Spinal cord (tissue), 10 donors: ENCODE results near the gene SPATA32. TPM values are rescaled to one million over a fixed set of nuclear protein-coding genes. Genes with fewer than 3 reads are reported as not detected.

Source experiments
- DNase-seq, 6 donors: peaks; one replicate each; pipeline versions ENCODE4 v3.0.0 to v3.0.0-alpha.2; 2013 to 2015; ENCODE audit warnings: low spot score in 6 of 6, low read depth in 4 of 6
- H3K27ac ChIP-seq: one replicate; pipeline ENCODE4 v1.5.1; 2013; ENCODE audit warnings: low read depth, low read length, control low read depth
- H3K27me3 ChIP-seq: one replicate; pipeline ENCODE4 v1.6.1; 2013; ENCODE audit warnings: low read length; ENCODE audit not compliant: control insufficient read depth, insufficient read depth
- H3K36me3 ChIP-seq: one replicate; pipeline ENCODE4 v1.6.1; 2013; ENCODE audit warnings: low read length; ENCODE audit not compliant: control insufficient read depth, insufficient read depth
- H3K4me1 ChIP-seq: one replicate; pipeline ENCODE4 v1.6.1; 2013; ENCODE audit warnings: low read length; ENCODE audit not compliant: control insufficient read depth, insufficient read depth
- H3K4me3 ChIP-seq: one replicate; pipeline ENCODE4 v1.5.1; 2013; ENCODE audit warnings: low read depth, low read length, control low read depth
- H3K9me3 ChIP-seq: one replicate; pipeline ENCODE4 v1.6.1; 2013; ENCODE audit warnings: low read length; ENCODE audit not compliant: control insufficient read depth, insufficient read depth
- WGBS: methylation state at CpG from one replicate; pipeline ENCODE4 v1.1.5; 2013; ENCODE audit warnings: missing lambda C conversion rate; ENCODE audit not compliant: insufficient coverage; 5-methylcytosine and 5-hydroxymethylcytosine counted together
- polyA plus RNA-seq, 2 donors: library from polyadenylated mRNA; unstranded; fragments of 120-200 nt; gene quantifications; one replicate each; pipeline ENCODE4 v1.2.1, GENCODE V29; 2013; ENCODE audit not compliant: insufficient read length in 2 of 2
- total RNA-seq, 2 donors: library from RNA; depleted of rRNA in 1 of 2; stranded (reverse); fragments of 120-200 nt in 1 of 2; fragments of >200 nt in 1 of 2; gene quantifications; one replicate each; pipeline versions ENCODE4 v1.2.3 to v1.2.4, GENCODE V29; 2013 to 2014
- donor health status: healthy.

The SPATA32 gene
- total and polyA plus RNA-seq, 4 donors = 0.20 TPM; not detected in 3

DNA sequence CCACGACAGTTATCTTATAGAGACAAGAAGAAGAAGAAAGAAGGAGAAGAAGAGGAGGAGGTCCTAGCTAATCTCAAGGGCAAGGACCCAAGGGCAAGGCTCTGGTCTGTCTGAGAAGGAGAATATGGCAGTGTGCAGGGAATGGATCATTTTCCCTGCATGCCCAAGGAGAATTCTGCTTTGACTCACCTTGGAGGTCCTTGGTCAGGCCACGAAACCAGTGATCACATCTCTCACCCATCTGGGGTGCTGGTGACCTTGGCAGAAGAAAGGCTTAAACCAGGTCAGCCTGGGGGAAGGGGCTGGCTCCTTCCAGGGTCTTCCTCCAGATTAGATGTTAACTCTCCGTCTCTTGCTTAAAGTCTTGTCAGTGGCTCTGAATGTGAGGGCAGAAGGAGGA, 41.8 kb downstream of the SPATA32 start:
- H3K9me3 ChIP-seq = no peaks in the 10 kb centered on the region
- peaks cover 35% of the 10 kb centered on the region for H3K4me1 ChIP-seq
- 76% methylated on average over 3 of the region's 3 CpGs for WGBS
- no peaks in the 10 kb centered on the region for H3K36me3 ChIP-seq
- no peak for DNase-seq
- H3K27ac ChIP-seq = no peak overlapping the region
- H3K27me3 ChIP-seq = peaks cover 32% of the 10 kb centered on the region
- H3K4me3 ChIP-seq = no peak overlapping the region

DNA sequence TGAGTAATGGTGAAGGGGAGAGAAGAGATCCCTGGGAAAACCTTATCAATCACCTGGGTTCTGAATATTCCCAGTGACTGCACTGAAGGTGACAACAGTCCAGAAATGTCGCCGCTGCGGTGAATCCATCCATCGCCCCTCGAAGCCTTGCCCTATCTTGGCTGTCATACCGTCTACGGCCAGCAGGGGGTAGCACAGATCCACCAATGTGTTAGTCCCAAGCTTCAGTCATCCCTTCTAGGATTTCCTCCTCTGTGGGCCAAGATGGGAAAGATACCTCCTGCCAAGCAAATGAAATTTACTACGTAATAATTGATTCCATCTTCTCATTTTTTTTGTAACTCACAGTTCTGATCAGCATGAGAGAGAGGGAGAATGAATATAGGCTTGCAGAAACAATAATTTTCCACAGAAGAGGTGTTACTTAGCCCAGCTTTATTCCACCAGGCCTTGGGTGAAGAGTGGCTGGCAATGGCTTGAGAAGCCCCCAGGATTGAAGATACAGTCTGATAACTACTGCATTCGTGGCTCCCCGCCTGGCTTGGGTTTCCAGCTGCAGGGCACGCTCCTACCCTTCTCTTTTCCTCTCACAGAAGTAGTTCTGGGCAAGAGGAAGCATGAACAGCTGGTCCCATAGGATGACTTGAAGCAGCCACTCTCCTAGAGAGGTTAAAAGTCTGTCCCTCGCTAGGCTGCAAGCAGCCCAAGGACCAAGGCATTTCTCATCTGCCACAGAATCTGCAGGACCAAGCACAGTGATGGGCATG, 42.8 kb downstream of the SPATA32 start:
- Histone ChIP-seq H3K9me3 (no peaks in the 10 kb centered on the region), H3K27ac (no peak overlapping the region), H3K4me1 (peaks cover 29% of the 10 kb centered on the region), H3K27me3 (peaks cover 32% of the 10 kb centered on the region), H3K36me3 (no peaks in the 10 kb centered on the region), H3K4me3 (no peak overlapping the region)
- WGBS = 14% methylated on average over 11 of the region's 12 CpGs
- DNase-seq = peak; percentile 72 to 97 (median 85)

Other genes starting within 250 kb of the SPATA32 start
- 10 to 100 TPM; 34.6 to 59.3 TPM for gene DCAKD, start 210.5 kb downstream of the SPATA32 start, total RNA-seq
- gene DCAKD, start 210.5 kb downstream of the SPATA32 start, polyA plus RNA-seq = 10 to 100 TPM; 59.2 to 79.1 TPM
- gene NMT1, start 200.8 kb downstream of the SPATA32 start, total RNA-seq = 10 to 100 TPM; 51.6 to 77.9 TPM
- 10 to 100 TPM; 55.5 to 65.4 TPM for gene NMT1, start 200.8 kb downstream of the SPATA32 start, polyA plus RNA-seq
- gene PLCD3, start 129.6 kb downstream of the SPATA32 start, total RNA-seq = 10 to 100 TPM; 20.1 to 50.1 TPM
- 100 to 1,000 TPM; 115 TPM for gene PLCD3, start 129.6 kb downstream of the SPATA32 start, polyA plus RNA-seq
- 10 to 100 TPM in 1 of 2 donors, 1 to 10 TPM in 1; 3.2 to 10.4 TPM for gene ACBD4, start 126.4 kb downstream of the SPATA32 start, total RNA-seq
- gene ACBD4, start 126.4 kb downstream of the SPATA32 start, polyA plus RNA-seq = 10 to 100 TPM; 11.7 to 14.2 TPM
- gene HEXIM1, start 113.6 kb downstream of the SPATA32 start, total RNA-seq = 10 to 100 TPM; 16.1 to 16.7 TPM
- gene HEXIM1, start 113.6 kb downstream of the SPATA32 start, polyA plus RNA-seq = 10 to 100 TPM; 25.6 to 28.0 TPM
- gene HEXIM2, start 100.2 kb downstream of the SPATA32 start, total RNA-seq = 10 to 100 TPM in 1 of 2 donors, 1 to 10 TPM in 1; 5.2 to 11.1 TPM
- gene HEXIM2, start 100.2 kb downstream of the SPATA32 start, polyA plus RNA-seq = 10 to 100 TPM; 17.2 to 17.6 TPM
- 10 to 100 TPM in 1 of 2 donors, 1 to 10 TPM in 1; 3.5 to 17.7 TPM for gene FMNL1, start 40.2 kb downstream of the SPATA32 start, total RNA-seq
- 10 to 100 TPM; 21.4 to 22.0 TPM for gene FMNL1, start 40.2 kb downstream of the SPATA32 start, polyA plus RNA-seq
- 1 to 10 TPM; 2.2 to 4.7 TPM for gene MAP3K14, start 54.9 kb upstream of the SPATA32 start, total RNA-seq
- gene MAP3K14, start 54.9 kb upstream of the SPATA32 start, polyA plus RNA-seq = 1 to 10 TPM; 5.9 to 9.3 TPM
- gene ARHGAP27, start 170.8 kb upstream of the SPATA32 start, total RNA-seq = 1 to 10 TPM; 6.9 to 9.0 TPM
- gene ARHGAP27, start 170.8 kb upstream of the SPATA32 start, polyA plus RNA-seq = 10 to 100 TPM; 14.8 to 17.5 TPM
- 10 to 100 TPM; 11.6 to 12.1 TPM for gene PLEKHM1, start 228.6 kb upstream of the SPATA32 start, total RNA-seq
- gene PLEKHM1, start 228.6 kb upstream of the SPATA32 start, polyA plus RNA-seq = 10 to 100 TPM; 21.5 to 30.0 TPM